Esophagus squamous epithelium (tissue), 5 donors: ENCODE data around the gene SUPT20H. TPM values are rescaled to one million over a fixed set of nuclear protein-coding genes. Genes with fewer than 3 reads are reported as not detected.

Experiments used
- DNase-seq: peaks from one replicate; lab custom pipeline; 2025; lab: John Stamatoyannopoulos, UW
- H3K27ac ChIP-seq, 4 donors: fragments of 200-600 bp; sonication (generic); one replicate each; pipeline ENCODE4 v1.5.1; 2016 to 2019; ENCODE audit warnings: mild to moderate bottlenecking in 1 of 4
- H3K27me3 ChIP-seq, 4 donors: fragments of 200-600 bp; sonication (generic); 1 replicate in 3 of 4; 2 replicates in 1 of 4; pipeline versions ENCODE4 v1.5.1 to v1.6.0; 2017 to 2021; ENCODE audit warnings: antibody characterized with exemption in 1 of 4
- H3K36me3 ChIP-seq, 3 donors: fragments of 200-600 bp; sonication (generic); one replicate each; pipeline ENCODE4 v1.5.1; 2016 to 2019
- H3K4me1 ChIP-seq, 3 donors: fragments of 200-600 bp; sonication (generic); one replicate each; pipeline ENCODE4 v1.5.1; 2017 to 2019
- H3K4me3 ChIP-seq, 4 donors: fragments of 200-600 bp; sonication (generic); 1 replicate in 3 of 4; 2 replicates in 1 of 4; pipeline ENCODE4 v1.5.1; 2016 to 2019; ENCODE audit warnings: mild to moderate bottlenecking in 2 of 4, moderate library complexity in 1 of 4
- H3K9me3 ChIP-seq, 3 donors: fragments of 200-600 bp; sonication (generic); one replicate each; pipeline ENCODE4 v1.5.1; 2016 to 2019
- POLR2A ChIP-seq, 4 donors: fragments of 450-650 bp; IDR thresholded peaks; one replicate each; pipeline ENCODE4 v1.6.1; 2017; ENCODE audit warnings: antibody characterized with exemption in 4 of 4, mild to moderate bottlenecking in 4 of 4, moderate library complexity in 3 of 4
- WGBS, 2 donors: methylation state at CpG; one replicate each; pipeline ENCODE4 v1.1.5; 2018; 5-methylcytosine and 5-hydroxymethylcytosine counted together
- intact Hi-C: fragments of 100-400 bp; cut with DNase I; formaldehyde crosslinking; loops from one replicate; pipeline ENCODE4 v1.15.0; 2022
- total RNA-seq, 4 donors: library from RNA; depleted of rRNA; stranded (reverse); fragments of >200 nt; gene quantifications; one replicate each; pipeline ENCODE4 v1.1.0, GENCODE V29; 2016
- TF ChIP-seq, protein P1 (sequence below), 6 experiments: fragments of 450-650 bp in 4 of 6; fragments of 200-600 bp in 2 of 6; sonication (generic) in 2 of 6; IDR thresholded peaks; one replicate each; pipeline ENCODE4 v1.5.1; 2016 to 2019; ENCODE audit warnings: antibody characterized with exemption in 6 of 6, mild to moderate bottlenecking in 4 of 6, moderate library complexity in 4 of 6
- donor health status: DM: yes; HTN: yes; CAD: no.

SUPT20H gene
- total RNA-seq, 4 donors from 2014 or later: 18.1 to 40.2 (median 27.1) TPM

DNA sequence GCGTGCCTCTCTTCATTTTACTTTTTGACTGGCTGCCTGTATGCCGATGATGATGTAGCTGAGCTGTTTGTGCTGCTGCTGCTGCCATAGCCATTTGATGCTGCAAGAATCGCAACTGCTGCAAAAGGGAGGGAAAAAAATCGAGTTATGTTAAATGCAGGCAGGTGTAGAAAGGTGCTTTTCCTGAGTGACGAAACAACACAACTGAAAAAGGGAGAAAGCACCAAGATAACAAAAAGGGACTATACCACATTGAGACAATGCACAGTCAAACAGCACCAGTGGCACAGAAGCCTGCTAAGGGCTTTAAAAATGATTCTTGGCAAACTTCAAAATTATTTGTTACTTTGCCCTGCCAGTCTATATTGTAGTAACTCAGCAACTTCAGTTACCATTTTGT lies 49.8 kb downstream of the SUPT20H start:
- intact Hi-C loops: no loop called here
- DNase-seq: no peak
- no peaks in the 10 kb centered on the region for H3K9me3 ChIP-seq
- no peaks in the 10 kb centered on the region for H3K27me3 ChIP-seq
- no peak for TF ChIP-seq POLR2A (IDR thresholded peaks at IDR 0.05)
- TF ChIP-seq, protein P1, sequence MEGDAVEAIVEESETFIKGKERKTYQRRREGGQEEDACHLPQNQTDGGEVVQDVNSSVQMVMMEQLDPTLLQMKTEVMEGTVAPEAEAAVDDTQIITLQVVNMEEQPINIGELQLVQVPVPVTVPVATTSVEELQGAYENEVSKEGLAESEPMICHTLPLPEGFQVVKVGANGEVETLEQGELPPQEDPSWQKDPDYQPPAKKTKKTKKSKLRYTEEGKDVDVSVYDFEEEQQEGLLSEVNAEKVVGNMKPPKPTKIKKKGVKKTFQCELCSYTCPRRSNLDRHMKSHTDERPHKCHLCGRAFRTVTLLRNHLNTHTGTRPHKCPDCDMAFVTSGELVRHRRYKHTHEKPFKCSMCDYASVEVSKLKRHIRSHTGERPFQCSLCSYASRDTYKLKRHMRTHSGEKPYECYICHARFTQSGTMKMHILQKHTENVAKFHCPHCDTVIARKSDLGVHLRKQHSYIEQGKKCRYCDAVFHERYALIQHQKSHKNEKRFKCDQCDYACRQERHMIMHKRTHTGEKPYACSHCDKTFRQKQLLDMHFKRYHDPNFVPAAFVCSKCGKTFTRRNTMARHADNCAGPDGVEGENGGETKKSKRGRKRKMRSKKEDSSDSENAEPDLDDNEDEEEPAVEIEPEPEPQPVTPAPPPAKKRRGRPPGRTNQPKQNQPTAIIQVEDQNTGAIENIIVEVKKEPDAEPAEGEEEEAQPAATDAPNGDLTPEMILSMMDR (IDR thresholded peaks at IDR 0.05): no peak
- 81 to 86% methylated on average over 5 of the region's 5 CpGs for WGBS, 2 donors
- peaks cover 10 to 99% (median 26%) of the 10 kb centered on the region in 3 donors for H3K36me3 ChIP-seq
- H3K4me3 ChIP-seq: no peak overlapping the region
- H3K4me1 ChIP-seq: no peaks in the 10 kb centered on the region
- no peak overlapping the region for H3K27ac ChIP-seq

DNA sequence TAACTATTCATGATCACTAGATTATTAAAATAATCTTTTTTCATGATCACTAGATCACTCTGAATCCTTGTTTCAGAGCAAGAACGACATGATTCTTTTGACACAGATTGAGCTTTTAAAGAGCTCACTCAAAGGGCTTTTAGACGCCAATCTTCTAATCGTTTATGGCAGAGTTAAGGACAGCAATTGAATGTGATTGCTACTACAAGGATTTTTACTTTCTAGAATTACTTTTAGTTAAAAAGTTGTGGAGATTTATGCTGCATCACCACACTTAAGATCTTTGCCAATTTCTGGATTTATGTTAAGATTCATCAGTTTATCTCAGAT lies 57.6 kb downstream of the SUPT20H start:
- Histone ChIP-seq H3K4me3 (peak overlapping the region in 2 of 4 donors; percentile 90 to 96), H3K9me3 (no peaks in the 10 kb centered on the region), H3K4me1 (peaks cover 0 to 32% (median 14%) of the 10 kb centered on the region in 3 donors), H3K27ac (no peak overlapping the region), H3K36me3 (peaks cover 5 to 44% (median 9%) of the 10 kb centered on the region in 3 donors), H3K27me3 (no peaks in the 10 kb centered on the region)
- no peak for DNase-seq
- WGBS, 2 donors: 22 to 34% methylated on average over 3 of the region's 3 CpGs
- intact Hi-C loops: loop anchor here (5.0 kb wide), 1 partner anchor 45 kb away; no protein-coding TSS in a partner anchor
- TF ChIP-seq, protein P1 (IDR thresholded peaks at IDR 0.05): no peak

DNA sequence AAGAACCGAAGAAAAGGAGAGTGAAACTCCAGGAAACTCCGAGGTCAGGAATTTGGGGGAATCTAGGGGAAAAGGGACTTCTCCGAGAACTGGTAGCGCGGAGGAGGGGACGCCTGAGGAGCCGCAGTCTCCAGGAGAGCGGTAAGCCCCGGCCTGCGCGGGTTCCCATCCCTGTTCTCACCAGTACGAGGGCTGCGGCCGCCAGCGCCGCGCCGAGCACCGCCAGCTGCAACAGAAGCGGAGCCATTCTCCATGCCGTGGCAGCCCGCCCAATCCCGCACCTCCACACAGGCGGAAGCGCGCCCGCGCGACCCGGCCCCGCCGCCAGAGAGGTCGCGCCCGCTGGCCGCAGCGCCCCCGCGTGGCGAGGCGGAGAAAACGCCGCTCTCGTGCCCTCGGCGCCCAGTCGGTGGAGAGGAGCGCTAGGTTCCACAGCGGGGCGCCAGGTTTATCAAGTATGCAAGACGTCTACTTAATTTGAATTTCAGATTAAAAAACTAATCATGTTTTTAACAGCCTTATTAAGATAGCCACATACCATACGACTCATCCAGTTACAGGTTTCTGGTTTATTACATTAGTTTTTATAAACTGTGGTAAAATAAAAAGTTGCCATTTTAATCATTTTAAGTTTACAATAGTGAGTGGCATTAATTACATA lies 60.3 kb downstream of the SUPT20H start, which contains the start of gene ALG5:
Gene ALG5, minus strand, starts transcription at position 287 of the 661 bp plus-strand sequence. Its CDS starts 40 bp downstream, at position 247.
- WGBS, 2 donors: 0 to 1% methylated on average over 14 to 23 of the region's 52 CpGs
- Histone ChIP-seq H3K4me3 (peak within 1 kb of the TSS; percentile 68 to 99 (median 93)), H3K9me3 (no peaks in the 10 kb centered on the region), H3K4me1 (peaks cover 0 to 33% (median 14%) of the 10 kb centered on the region in 3 donors), H3K27ac (peak within 1 kb of the TSS; percentile 92 to 99 (median 96)), H3K27me3 (no peaks in the 10 kb centered on the region), H3K36me3 (peaks cover under 1 to 33% (median 2%) of the 10 kb centered on the region in 3 donors)
- intact Hi-C loops: loop anchor here (5.0 kb wide), 1 partner anchor 58 kb away; the partner anchor contains the start of gene SUPT20H
- DNase-seq: peak; percentile 35
- TF ChIP-seq, protein P1 (IDR thresholded peaks at IDR 0.05): peak; percentile 89 to 98 (median 97)
- peak in 2 of 4 donors; percentile 41 to 67 for TF ChIP-seq POLR2A (IDR thresholded peaks at IDR 0.05)

GRCh38 chr13:36998624-36999041 lies 60.9 kb downstream of the SUPT20H start:
- intact Hi-C loops: loop anchor here (5.0 kb wide), 1 partner anchor 59 kb away; the partner anchor contains the start of gene SUPT20H
- WGBS, 2 donors: 0 to 1% methylated on average over 10 to 21 of the region's 21 CpGs
- TF ChIP-seq, protein P1 (IDR thresholded peaks at IDR 0.05): no peak

More at GRCh38 chr13:36998624-36999041, 60.9 kb downstream of the SUPT20H start:
- H3K4me1 ChIP-seq: peaks cover 0 to 33% (median 14%) of the 10 kb centered on the region in 3 donors
- H3K9me3 ChIP-seq: no peaks in the 10 kb centered on the region
- H3K27ac ChIP-seq: peak overlapping the region; percentile 92 to 99 (median 96)
- no peak for DNase-seq
- peaks cover 0 to 33% (median 0%) of the 10 kb centered on the region in 3 donors for H3K36me3 ChIP-seq
- no peaks in the 10 kb centered on the region for H3K27me3 ChIP-seq
- H3K4me3 ChIP-seq: peak overlapping the region; percentile 68 to 99 (median 93)
